SK-N-MC (cell line): ENCODE data around the gene DISP2.

Source experiments
- EZH2 ChIP-seq: fragments of 200-600 bp; sonication (generic); IDR thresholded peaks from one replicate; pipeline ENCODE4 v1.6.1; 2017; ENCODE audit warnings: antibody characterized with exemption
- POLR2AphosphoS5 ChIP-seq: IDR thresholded peaks from 2 replicates; pipeline ENCODE4 v1.6.1; 2012; ENCODE audit warnings: mild to moderate bottlenecking, low read depth, low read length, borderline replicate concordance

DNA sequence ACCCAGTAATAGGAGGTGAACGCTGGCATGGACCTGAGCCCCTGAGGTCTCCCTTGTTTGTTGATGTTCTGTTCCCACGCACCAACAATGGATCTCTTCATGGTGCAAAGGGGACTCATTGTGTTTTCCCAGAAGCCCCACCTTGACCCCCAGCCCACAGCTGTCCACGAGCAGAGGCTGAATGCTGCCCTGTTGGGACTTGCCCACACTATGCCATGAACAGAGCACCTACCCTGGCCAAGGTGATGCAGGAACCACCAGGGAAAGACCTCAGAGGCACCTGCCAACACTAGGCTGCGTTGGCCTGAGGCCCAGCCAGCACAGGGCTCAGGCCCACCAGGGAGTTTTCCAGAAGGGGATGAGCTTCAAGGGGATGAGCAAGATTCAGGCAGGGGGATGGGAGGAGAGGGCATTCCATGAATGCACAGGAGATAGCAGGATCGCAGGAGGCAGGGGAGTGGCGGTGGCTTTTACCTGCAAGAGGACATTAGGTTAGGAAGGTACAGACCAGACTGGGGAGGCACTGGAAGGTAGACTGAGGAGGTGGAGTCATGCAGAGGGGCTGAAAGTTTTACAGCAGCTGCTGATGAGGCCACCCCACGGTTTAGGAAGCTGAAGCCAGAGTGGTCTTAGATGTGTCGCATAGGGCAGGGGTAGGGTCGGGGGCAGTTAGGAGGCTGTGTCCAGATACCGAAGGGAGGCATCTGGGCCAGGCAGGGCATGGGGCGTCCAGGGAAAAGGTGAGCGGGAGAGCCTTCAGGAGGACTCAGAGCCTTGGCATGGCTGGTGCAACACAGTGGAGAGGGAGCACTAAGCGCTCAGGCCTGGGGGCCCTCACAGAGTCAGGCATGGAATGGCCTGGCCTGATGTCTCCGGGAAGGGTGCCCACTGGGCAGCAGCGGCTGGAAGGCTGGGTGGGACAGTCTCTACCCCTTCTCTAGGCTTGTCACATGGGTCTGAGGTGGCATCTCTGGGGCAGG lies 11.2 kb upstream of the DISP2 start:
- TF ChIP-seq POLR2AphosphoS5 (no peak), EZH2 (no peak)
